Measurements from ENCODE around the gene UNCX.

DNA sequence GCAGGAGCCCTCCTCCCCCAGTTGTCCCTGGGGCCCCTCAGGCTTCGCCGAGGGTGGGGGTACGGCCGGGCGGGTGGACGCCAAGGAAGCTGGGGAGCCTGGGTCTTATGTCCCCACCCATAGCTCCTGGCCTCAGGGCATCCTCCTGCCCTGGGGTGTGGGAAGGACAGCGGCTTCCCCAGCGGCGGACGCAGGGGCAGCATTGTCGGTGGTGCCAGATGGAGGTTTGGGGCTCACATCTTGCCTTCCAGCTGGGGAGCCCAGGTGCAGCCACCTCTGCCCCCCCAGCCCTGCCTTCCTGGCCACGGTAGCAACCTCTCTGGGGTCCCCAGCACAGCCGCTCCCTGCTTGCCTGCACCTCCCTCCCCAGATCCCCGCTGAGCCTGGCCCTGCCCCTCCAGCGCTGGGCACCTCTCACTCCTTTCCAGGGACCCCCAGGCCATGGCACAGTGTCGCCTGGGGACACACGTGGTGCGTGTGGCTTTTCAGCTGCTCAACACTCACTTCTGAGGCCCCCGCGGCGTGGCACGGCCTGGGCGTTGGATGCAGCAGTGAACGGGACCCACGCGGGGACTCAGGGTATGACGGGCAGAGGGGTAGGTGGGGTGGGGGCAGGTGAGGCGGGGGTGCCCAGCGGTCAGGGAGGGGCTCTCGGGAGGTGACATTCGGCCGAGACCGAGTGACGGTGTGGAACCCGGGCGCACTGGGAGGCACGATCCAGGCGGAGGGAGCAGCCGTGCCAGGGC lies 53.1 kb downstream of the UNCX start:
- TF ChIP-seq, protein P1, sequence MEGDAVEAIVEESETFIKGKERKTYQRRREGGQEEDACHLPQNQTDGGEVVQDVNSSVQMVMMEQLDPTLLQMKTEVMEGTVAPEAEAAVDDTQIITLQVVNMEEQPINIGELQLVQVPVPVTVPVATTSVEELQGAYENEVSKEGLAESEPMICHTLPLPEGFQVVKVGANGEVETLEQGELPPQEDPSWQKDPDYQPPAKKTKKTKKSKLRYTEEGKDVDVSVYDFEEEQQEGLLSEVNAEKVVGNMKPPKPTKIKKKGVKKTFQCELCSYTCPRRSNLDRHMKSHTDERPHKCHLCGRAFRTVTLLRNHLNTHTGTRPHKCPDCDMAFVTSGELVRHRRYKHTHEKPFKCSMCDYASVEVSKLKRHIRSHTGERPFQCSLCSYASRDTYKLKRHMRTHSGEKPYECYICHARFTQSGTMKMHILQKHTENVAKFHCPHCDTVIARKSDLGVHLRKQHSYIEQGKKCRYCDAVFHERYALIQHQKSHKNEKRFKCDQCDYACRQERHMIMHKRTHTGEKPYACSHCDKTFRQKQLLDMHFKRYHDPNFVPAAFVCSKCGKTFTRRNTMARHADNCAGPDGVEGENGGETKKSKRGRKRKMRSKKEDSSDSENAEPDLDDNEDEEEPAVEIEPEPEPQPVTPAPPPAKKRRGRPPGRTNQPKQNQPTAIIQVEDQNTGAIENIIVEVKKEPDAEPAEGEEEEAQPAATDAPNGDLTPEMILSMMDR (conservative IDR thresholded peaks at IDR 0.05; ENCODE audit: low read length), result no peak
- no peak for TF ChIP-seq EZH2phosphoT487 (IDR thresholded peaks at IDR 0.05; ENCODE audit: borderline replicate concordance)
